GM21423 (cell line): ENCODE measurements around the gene SULF2.
"Not testable (repeated sequence)": the region's sequence is repeated elsewhere in the genome, so short reads cannot be mapped to it uniquely, and the experiment has no call there.

Experiments
- ATAC-seq: cut with Tn5 transposase; IDR thresholded peaks from one replicate; pipeline ENCODE4 v1.9.1; 2021; ENCODE audit warnings: mild to moderate bottlenecking, moderate library complexity; ENCODE audit not compliant: unreplicated experiment

The SULF2 gene

GRCh38 chr20:47785311-47785853 is at the start of gene SULF2:
TSS of gene SULF2 (minus strand) at chr20:47785481. CDS start at chr20:47757363, 28,118 bp downstream.
- ATAC-seq, result no peak

DNA sequence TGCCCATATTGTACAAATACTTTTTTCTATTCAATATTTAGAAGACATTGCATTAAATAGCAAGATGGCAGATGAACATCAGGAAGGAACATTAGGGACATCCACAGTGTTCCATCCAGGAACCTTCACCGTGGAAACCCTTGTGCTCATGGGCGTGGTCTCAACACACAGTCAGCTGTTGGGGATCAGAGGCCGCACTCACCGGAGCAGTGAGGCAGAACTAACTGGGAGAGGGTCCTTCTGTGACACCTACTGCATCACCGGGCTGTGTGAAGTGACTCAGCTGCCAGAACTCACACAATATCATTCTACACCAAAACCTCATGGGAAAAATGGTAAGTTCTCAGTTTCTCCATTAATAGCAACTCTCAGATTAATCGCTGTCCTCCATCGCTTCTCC is 46.4 kb upstream of the SULF2 start:
- ATAC-seq, result not testable (repeated sequence)

- ATAC-seq, result not testable (repeated sequence)
Observed at GRCh38 chr20:47826716-47827115, 41.4 kb upstream of the SULF2 start.

DNA sequence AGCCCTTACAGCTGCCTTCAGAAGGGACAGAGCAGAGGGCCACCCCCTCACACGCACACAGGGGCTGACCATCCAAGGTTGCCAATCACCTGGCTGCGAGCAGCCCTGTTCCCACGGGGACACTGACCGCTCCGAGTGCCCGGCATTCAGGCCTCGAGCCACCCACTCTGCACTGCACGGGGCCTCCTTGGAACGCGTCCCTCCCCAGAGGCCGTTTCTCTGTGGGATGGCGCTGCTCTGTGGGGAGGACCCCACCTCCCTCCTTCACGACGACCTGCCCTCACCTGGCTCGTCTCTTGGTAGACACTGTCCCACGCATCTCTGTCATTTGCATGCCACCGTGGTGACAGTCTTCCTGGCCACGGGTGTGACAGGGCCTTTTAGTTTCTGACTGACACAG is 40.7 kb upstream of the SULF2 start:
- ATAC-seq, result not testable (repeated sequence)

DNA sequence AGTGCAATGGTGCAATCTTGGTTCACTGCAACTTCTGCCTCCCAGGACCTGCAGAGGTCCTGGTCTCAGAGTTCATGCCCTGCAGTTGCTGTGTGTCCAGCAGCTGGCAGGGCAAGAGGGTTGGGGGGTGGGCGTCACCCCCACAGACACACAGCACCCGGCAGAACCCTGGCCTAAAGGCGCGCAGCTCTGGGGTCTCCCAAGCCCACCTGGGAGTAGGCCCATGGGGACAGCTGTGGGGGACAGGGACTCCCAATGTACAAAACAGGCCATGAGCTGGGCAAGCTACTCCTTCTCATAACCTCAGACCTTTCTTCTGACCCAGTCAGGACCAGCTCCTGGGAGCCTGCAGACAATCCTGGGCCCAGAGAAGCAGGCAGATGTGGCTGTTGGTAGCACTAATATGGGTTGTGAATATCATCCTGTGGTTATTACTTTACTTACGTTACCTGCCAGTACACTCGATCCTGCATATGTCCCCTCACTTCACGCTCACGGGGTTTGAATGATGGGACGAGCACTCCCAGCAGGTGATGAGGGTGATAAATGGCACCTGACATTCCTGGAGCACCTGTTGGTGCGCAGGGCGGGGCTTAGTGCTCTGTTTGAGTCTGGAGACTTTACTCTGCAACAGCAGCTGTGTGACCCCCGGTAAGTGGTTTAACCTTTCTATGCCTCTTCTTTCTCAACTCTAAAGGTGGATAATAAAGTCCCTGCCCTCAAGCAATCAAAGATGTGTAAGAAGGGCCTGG is 39.9 kb upstream of the SULF2 start:
- ATAC-seq, result no peak

DNA sequence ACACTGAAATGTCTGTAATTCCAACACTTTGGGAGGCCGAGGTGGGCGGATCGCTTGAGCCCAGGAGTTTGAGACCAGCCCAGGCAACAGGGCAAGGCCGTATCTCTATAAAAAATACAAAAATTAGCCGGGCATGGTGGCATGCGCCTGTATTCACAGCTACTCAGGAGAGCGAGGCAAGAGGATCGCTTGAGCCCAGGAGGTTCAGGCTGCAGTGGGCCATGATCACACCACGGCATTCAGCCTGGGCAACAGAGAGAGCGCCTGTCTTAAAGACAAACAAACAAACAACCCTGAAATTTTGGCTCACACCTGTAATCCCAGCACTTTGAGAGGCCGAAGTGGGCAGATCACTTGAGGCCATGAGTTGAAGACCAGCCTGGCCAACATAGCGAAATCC is 38.7 kb upstream of the SULF2 start:
- ATAC-seq, result not testable (repeated sequence)

DNA sequence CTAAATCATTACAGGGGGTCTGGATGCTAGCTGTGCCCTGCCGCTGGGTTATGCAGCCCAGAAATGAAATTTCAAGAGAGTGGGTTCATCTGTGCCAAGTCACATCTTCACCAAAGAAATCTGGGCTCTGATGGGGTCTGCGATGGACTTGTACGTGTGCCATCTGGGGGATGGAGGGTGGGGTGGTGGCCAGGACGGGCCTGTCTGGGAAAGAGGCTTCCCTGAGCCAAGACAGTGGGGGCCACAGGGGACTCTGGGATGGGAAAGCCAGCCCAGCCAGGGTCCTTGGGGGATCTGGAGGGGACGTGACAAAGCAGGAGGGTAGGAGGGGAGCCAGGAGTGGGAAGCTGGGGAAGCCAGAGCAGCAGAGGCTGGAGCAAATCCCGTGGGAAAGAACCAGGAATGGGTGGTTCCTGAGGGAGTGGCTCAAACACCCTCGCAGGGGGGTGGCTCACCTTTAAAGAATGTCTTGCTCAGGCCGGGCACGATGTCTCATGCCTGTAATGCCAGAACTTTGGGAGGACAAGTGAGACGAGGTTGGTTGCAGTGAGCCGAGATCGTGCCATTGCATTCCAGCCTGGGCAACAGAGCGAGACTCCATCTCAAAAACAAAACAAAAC is 36.3 kb upstream of the SULF2 start:
- ATAC-seq, result no peak

DNA sequence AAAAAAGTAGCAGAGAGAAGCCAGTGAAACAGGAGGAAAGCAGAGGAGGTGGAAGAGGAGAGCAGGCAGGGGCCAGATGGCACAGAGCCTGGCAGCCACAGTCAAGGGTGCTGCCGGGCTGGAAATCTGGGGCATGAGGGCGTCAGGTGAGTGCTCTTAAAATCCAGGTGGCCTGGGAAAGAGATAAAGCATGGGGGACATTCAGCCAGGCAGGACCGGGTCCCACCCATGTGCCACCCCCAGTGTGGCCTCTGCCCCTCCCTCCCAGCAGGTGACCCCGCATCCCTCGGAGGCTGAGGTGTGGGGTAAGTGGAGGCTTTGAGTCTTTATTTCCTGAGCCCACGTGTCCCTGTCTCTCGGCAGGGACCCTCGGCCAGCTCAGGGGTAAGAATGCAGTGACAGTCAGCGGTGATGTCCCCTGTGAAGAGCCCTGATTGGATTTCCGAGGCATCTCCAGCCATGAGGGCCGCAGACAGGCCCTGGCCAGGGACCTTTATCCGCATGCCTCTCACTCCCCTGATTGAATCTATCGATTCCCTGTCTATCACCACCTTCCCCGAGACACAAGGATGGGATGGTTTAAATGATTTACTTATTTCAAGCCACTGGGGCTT is 33.8 kb upstream of the SULF2 start:
- no peak for ATAC-seq

- no peak for ATAC-seq
Observed at GRCh38 chr20:47818466-47818865, 33.2 kb upstream of the SULF2 start.

DNA sequence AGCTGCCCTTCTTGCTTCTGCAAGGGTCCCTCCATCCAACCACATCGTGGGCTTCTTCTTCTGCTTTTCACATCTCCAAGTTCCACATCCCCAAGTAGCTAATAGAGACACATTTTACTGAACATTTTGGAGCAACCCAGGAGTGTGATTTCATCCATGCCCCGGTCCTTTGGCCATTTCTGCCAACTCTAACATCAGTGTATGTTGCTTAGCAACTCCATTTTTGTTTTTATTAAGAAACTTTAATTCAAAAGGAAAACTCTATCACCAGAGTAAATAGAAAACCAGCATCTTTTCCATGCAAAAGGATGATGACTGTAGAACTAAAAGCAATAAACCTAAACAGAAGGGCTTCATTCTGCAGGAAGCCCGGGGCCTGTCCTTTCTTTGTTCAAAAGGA is 32.7 kb upstream of the SULF2 start:
- ATAC-seq, result no peak

GRCh38 chr20:47817573-47817972 is 32.3 kb upstream of the SULF2 start:
- ATAC-seq, result no peak

DNA sequence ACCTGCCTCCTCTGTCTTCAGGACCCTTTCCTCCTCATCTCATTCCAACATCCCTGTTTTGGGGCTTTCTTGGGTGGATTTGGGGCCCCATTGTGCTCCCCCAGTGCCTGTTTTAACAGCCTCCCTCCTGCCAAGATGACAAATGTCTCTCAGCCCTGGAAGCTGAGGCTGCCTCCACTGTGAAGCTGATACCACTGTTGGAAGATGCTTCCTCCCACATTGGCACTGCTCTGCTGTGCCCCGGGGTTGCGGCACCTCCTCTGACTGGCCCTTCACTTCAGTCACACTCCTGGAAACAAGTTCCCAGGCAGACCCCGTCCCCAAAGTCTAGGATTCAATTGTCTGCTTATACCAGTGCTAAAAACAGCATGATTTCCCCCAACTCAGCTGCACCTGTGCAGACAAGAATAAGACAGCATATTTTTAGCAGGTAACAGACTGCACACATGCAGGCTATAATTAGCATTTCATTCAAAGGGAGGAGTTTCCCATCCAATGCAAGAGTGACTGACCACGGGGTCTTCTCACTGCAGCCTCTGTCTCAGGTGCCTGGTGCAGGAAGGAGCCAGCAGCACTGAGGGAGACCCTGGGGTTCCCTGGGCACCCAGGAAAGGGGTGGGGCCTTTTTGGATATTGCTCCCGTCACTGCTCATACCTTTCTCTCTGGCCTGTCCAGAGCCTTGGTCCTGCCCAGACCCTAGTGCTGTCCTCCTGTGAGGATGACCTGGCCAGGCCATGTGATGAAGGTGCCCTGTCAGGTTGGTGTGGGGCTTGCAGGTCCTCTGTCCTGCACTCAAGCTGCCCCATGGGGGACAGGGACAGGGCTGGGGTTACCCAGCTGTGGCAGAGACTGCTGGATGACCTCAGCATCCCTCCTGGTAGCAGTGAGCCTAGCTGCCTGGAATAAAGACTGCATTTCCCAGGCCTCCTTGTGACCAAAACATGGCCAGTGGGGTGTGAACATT is 31.5 kb upstream of the SULF2 start:
- ATAC-seq, result no peak

- no peak for ATAC-seq
Observed at GRCh38 chr20:47815866-47816265, 30.6 kb upstream of the SULF2 start.

DNA sequence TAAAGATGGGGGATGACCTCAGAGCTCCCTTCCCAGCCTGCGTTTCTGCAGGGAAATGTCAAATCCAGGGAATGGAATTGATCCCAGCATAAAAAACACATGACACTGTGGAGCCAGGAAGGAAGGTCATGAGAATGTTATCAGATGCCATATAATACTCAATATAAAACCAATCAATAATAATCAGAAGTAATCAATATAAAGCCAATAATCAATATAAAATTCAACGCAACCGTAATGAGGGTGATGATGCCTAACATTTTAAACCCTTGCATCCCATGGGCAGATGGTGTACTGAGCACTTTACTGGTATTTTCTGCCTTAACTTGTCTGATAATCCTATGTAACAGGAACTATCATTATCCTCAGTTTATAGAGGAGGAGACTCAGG is 30.1 kb upstream of the SULF2 start:
- ATAC-seq, result no peak

GRCh38 chr20:47814632-47815415 is 29.5 kb upstream of the SULF2 start:
- no peak for ATAC-seq

DNA sequence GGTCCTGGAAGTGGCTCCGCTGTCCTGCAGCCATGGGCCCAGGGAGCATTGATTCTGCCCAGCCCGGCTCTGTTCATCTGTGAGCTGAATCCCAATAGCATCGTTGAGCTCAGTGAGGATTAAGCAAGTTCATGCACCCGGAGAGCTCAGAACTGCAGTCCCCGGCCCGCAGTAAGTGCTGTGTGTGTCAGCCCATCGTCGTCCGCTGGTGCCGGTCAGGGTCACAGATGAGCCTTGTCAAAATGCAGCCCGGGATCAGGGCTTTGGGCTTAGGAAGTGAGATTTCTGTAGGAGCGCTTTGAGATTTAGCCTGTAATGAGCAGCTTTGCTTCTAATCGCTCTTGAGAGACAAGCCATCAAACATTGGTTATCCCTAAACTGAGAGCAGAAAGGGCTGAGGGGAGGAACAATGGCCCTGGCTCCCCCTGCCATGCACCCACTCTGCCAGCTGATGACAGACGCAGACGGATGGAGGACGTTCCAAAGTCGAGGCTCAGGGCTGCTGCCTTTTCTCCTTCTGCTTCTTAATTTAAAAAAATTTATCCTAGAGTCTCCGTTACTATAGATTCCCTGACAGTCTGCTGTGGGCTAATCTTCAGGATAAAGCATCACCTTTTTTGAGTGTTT is 25.6 kb upstream of the SULF2 start:
- no peak for ATAC-seq

GRCh38 chr20:47810116-47810677 is 24.9 kb upstream of the SULF2 start:
- ATAC-seq, result no peak

- no peak for ATAC-seq
Observed at GRCh38 chr20:47809161-47809960, 24.1 kb upstream of the SULF2 start.
